C4-2B (cell line): ENCODE measurements around the gene GSS.

Experiments
- H3K27ac ChIP-seq: fragments of 450-650 bp; 2 replicates; pipeline ENCODE4 v1.5.1; 2017
- ZFX ChIP-seq: fragments of 450-650 bp; IDR thresholded peaks from 2 replicates; pipeline ENCODE4 v1.6.1; 2017
- TF ChIP-seq, protein P1 (sequence below): fragments of 450-650 bp; conservative IDR thresholded peaks from 2 replicates; pipeline ENCODE4 v1.5.1; 2017; ENCODE audit warnings: mild to moderate bottlenecking

GSS gene

DNA sequence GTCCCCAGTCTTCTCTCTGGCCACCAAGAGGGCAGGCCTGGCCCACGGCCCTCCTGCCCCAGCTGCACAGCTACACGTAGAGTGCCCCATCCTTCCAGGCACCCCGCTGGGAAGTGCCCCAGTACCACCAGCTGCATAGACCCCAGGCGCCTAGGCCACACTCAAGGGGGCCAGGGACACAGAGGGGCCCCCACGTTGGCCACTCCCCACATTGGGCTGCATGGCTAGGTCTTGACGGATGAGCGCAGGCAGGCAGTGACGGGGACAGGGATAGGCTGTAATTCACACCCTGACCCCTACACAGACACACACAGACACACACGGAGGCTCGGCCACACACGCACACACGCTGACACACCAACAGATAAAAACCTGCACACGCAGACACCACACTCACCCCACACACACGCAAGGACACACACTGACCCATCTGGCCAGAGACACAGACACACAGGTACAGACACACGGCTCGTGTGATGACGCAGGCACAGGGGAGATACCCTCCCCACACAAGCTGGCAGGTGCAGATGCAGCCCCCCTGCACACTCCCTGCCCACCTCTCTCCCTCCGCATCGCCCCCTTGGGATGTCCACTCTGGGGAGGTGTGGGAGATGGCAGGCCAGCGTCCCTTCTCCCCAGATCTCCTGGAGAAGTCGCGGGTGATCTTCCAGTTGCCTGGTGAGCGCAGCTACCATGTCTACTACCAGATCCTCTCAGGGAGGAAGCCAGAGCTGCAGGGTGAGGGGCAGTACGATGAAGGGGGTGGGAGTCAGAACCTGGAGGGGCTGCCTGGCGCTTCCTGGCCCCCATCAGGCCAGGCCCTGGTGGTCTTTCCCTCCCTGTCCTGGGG lies 30.1 kb upstream of the GSS start:
- H3K27ac ChIP-seq = no peak overlapping the region
- TF ChIP-seq ZFX = no peak
- TF ChIP-seq, protein P1, sequence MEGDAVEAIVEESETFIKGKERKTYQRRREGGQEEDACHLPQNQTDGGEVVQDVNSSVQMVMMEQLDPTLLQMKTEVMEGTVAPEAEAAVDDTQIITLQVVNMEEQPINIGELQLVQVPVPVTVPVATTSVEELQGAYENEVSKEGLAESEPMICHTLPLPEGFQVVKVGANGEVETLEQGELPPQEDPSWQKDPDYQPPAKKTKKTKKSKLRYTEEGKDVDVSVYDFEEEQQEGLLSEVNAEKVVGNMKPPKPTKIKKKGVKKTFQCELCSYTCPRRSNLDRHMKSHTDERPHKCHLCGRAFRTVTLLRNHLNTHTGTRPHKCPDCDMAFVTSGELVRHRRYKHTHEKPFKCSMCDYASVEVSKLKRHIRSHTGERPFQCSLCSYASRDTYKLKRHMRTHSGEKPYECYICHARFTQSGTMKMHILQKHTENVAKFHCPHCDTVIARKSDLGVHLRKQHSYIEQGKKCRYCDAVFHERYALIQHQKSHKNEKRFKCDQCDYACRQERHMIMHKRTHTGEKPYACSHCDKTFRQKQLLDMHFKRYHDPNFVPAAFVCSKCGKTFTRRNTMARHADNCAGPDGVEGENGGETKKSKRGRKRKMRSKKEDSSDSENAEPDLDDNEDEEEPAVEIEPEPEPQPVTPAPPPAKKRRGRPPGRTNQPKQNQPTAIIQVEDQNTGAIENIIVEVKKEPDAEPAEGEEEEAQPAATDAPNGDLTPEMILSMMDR = no peak

DNA sequence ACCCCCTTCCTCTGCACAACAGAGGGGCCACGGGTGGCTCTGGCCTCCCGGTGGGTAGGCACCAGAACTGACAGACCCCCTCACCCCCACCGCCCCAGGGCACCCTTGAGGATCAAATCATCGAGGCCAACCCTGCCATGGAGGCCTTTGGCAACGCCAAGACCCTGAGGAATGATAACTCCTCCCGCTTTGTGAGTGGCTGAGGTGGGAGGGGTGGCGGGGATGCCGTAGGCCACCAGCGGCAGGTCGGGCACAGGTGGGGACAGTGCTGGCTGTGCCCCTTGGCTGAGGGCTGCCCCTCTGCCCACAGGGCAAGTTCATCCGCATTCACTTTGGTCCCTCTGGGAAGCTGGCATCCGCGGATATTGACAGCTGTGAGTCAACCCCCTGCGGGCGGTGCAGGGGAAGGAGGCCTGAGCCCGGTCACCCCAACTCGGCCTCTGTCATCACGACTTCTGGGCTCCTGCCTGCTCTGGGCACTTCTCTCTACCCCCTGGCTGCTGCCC lies 29.2 kb upstream of the GSS start:
- TF ChIP-seq, protein P1 = no peak
- no peak for TF ChIP-seq ZFX
- H3K27ac ChIP-seq = no peak overlapping the region

DNA sequence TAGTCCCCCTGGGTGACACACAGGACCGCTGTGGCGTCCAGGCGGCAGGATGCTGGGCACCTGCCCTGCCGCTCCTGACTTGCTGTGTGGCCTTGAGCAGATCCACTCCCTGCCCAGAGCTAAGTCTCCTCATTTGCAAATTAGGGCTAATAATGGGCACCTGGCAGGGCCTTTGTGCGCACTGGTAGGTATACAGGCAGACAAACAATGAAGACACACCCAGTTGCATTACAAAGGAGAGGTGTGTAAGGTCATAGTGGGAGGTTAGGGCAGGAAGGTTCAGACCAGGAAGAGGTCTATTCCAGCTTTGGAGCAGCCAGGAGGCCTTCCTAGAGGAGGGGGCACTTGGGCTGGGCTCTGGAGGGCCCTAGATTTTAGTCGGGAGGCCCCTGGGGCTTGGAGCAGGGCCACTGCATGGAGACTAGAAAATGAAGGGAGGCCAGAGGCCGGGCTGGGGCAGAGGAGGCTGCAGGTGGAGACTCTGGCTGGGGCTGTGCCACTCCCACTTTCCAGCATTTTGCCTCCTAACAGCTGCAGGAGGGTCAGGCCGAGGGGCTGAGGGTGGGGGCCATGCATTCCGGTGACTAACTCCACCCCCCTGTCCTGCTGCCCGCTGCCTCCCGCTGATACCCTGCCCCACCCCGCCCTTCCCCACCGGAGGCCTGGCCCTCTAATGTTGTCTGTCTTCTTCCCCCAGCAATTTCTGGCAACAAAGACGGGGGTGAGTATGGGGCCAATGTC lies 28.6 kb upstream of the GSS start:
- no peak overlapping the region for H3K27ac ChIP-seq
- TF ChIP-seq, protein P1 = no peak
- no peak for TF ChIP-seq ZFX

DNA sequence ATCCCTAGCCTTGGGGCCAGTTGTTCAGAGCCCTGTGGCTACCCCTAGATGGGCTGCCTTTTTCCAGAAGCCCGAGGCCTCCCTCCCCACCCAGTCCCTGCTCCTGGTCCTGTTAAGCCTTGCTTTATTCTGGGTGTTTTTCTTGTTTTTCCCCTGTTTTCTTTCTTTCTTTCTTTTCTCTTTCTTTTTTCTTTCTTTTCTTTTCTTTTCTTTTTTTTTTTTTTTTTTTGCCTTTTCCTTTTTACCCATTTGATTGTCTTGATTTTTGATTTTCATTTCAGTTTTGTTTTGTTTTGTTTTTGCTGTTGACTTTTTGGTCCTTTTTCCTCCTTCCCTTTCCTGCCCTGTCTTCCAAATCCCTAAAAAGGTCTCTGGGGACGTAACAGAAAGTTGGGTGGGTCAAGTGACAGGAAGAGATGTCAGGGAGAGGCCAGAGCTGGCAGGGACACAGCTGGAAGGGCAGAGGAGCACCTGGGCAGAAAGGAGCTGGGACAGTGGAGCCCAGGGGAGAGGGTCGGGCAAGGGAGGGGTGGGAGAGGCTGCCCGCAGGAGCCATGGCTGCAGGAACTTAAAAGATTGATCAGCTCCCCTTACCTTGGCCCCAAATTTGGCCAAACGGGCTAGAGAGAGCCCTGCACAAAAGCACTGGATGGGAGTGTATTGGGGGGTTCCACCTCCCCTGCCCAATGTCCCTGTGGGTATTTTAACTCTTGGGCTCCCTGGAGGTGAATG lies 27.6 kb upstream of the GSS start:
- no peak overlapping the region for H3K27ac ChIP-seq
- TF ChIP-seq ZFX = no peak
- TF ChIP-seq, protein P1 = no peak

DNA sequence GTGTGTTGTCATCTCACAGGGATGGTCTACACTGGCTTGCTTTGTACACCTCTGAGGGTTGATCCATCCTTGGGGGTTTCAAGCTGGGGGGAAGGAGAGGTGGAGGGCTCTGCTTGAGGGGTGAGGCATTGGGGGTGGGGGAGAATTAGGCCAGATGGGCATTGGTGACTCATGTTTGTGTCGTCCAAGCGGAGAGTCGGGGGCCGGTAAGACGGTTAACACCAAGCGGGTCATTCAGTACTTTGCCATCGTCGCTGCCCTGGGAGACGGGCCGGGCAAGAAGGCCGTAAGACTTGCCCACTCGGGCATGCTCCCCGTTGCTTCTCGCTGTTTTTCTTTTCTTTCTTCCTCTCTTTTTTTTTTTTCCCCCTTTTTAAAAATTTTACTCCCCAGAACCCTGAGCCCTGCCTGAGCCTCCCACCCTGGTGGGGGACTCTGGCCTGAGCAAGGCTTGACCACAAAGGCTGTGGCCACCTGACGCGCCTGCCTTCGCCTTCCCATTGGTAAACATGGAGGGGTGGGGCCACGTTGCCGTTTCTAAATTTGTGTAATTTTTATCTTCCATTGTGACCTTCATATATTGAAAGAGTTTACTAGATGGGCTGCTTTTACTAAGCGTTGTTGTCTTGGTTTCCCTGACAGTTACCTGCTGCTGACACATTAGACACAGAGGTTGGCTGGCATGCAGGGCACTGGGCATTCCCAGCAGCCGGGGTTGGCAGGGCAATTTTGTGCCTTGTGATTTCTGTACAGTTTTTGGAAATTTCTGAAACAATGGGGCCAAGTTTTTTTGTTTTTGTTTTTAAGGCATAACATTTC lies 26.9 kb upstream of the GSS start:
- H3K27ac ChIP-seq = no peak overlapping the region
- TF ChIP-seq, protein P1 = no peak
- no peak for TF ChIP-seq ZFX

DNA sequence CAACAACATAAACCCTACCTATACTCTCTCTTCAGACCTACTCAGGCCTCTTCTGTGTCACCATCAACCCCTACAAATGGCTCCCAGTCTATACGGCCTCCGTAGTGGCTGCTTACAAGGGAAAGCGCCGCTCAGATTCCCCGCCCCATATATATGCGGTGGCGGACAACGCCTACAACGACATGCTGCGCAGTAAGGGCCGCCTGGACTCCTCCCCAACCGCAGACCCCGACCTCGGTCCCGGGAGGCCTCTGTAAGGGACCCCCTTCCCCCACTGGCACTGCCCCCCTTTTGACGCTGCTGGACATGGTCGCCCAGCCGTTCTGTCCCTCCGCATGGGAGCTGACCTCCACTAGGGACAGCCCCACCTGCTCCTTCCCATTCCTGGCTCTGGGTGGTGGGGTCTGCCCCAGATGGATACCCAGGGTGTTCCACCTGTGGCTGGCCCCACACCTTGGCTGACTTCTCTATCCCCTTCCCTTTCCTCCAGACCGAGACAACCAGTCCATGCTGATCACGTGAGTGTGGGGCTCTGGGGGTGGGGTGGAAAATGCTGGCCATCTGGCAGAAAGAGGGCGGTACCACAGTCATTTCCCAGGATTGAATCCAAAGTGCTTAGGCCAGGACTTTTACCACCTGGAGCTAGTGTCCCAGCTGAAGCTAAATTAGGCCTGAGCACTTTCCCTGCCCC lies 25.1 kb upstream of the GSS start:
- TF ChIP-seq, protein P1 = no peak
- no peak for TF ChIP-seq ZFX

More for the DNA sequence above, 25.1 kb upstream of the GSS start:
- H3K27ac ChIP-seq = no peak overlapping the region
